OCI-LY1 (cell line): ENCODE results near the gene ADAMTS20.

Source experiments
- H2AFZ ChIP-seq: fragments of 200-600 bp; sonication (generic), shearing (Covaris generic); 2 replicates; pipeline ENCODE4 v1.6.0; 2014; ENCODE audit warnings: antibody characterized with exemption, mild to moderate bottlenecking, low read length
- H3F3A ChIP-seq: fragments of 200-600 bp; sonication (generic), shearing (Covaris generic); 2 replicates; pipeline ENCODE4 v1.6.0; 2014; ENCODE audit warnings: mild to moderate bottlenecking, antibody characterized with exemption, low read length, moderate library complexity; ENCODE audit not compliant: insufficient read depth
- H3K27ac ChIP-seq: fragments of 200-600 bp; sonication (generic); 2 replicates; pipeline ENCODE4 v1.5.1; 2014; ENCODE audit warnings: low read length, mixed run types, mild to moderate bottlenecking, low read depth; ENCODE audit not compliant: poor library complexity, severe bottlenecking
- H3K27me3 ChIP-seq: fragments of 200-600 bp; sonication (generic); 2 replicates; pipeline ENCODE4 v1.6.0; 2014; ENCODE audit warnings: antibody characterized with exemption, mild to moderate bottlenecking, low read length, moderate library complexity; ENCODE audit not compliant: insufficient read depth
- H3K36me3 ChIP-seq: fragments of 200-600 bp; sonication (generic); 2 replicates; pipeline ENCODE4 v1.6.1; 2014; ENCODE audit warnings: mild to moderate bottlenecking, antibody characterized with exemption, low read length, moderate library complexity, mixed read lengths; ENCODE audit not compliant: insufficient read depth
- H3K4me1 ChIP-seq: fragments of 200-600 bp; sonication (generic); 2 replicates; pipeline ENCODE4 v1.5.1; 2014; ENCODE audit warnings: mild to moderate bottlenecking, low read length, moderate library complexity; ENCODE audit not compliant: insufficient read depth, severe bottlenecking
- H3K4me2 ChIP-seq: fragments of 200-600 bp; sonication (generic), shearing (Covaris generic); 2 replicates; pipeline ENCODE4 v1.6.1; 2014; ENCODE audit warnings: low read length
- H3K4me3 ChIP-seq: fragments of 200-600 bp; sonication (generic); 2 replicates; pipeline ENCODE4 v1.5.1; 2014; ENCODE audit warnings: low read length, low read depth, mild to moderate bottlenecking, mixed read lengths; ENCODE audit not compliant: poor library complexity, severe bottlenecking
- H3K79me2 ChIP-seq: fragments of 200-600 bp; shearing (Covaris generic); 2 replicates; pipeline ENCODE4 v1.6.1; 2016; ENCODE audit warnings: mixed run types, low read length, mixed read lengths; ENCODE audit not compliant: insufficient read depth
- H3K9ac ChIP-seq: fragments of 200-600 bp; sonication (generic), shearing (Covaris generic); 2 replicates; pipeline ENCODE4 v1.6.1; 2014; ENCODE audit warnings: mild to moderate bottlenecking, low read length, mixed read lengths
- H3K9me2 ChIP-seq: fragments of 200-600 bp; sonication (generic), shearing (Covaris generic); 2 replicates; pipeline ENCODE4 v1.6.1; 2014; ENCODE audit warnings: low read depth, mild to moderate bottlenecking, low read length, mixed read lengths
- H3K9me3 ChIP-seq: fragments of 200-600 bp; shearing (Covaris generic); 2 replicates; pipeline ENCODE4 v1.6.1; 2014; ENCODE audit warnings: low read length, mixed read lengths
- H4K20me1 ChIP-seq: fragments of 200-600 bp; sonication (generic), shearing (Covaris generic); 2 replicates; pipeline ENCODE4 v1.6.0; 2016; ENCODE audit warnings: mild to moderate bottlenecking, low read length; ENCODE audit not compliant: insufficient read depth
- CTCF ChIP-seq: fragments of 200-600 bp; sonication (generic), shearing (Covaris generic); IDR thresholded peaks from 2 replicates; pipeline ENCODE4 v1.5.1; 2017; ENCODE audit warnings: mild to moderate bottlenecking, antibody characterized with exemption, low read length, moderate library complexity, mixed read lengths
- EZH2 ChIP-seq: fragments of 200-600 bp; sonication (generic), shearing (Covaris generic); IDR thresholded peaks from 2 replicates; pipeline ENCODE4 v1.8.0; 2017; ENCODE audit warnings: borderline replicate concordance, mixed run types, mild to moderate bottlenecking, antibody characterized with exemption, low read length, moderate library complexity, mixed read lengths

Gene ADAMTS20

DNA sequence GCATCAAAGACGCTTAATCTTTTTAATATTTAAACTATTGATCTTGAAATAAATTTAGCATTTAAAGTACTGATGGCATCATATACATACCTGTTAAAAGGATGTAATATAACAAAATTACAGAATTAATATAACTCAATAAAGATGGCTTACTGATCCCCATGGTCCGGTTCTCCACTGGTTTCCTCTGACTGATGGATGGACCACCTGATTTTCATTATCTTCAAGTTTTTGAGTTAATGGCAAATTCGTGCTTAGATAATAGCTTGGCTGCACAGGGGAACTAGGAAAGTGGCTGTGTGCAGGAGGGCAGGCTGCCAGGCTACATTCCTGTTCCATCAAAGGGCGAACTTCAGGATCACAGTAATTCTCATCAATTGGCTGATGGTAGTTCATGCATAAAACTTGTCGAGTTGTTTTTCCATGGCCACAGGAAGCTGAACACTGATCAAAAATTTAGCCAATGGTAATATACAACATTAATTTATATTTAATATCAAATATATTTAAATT is 123.9 kb downstream of the ADAMTS20 start:
- Histone ChIP-seq H4K20me1 (no peaks in the 10 kb centered on the region), H3K79me2 (no peaks in the 10 kb centered on the region), H3K4me1 (no peaks in the 10 kb centered on the region), H3K4me2 (no peak overlapping the region), H3K4me3 (no peak overlapping the region), H3K9me2 (no peaks in the 10 kb centered on the region), H2AFZ (no peak overlapping the region), H3F3A (no peaks in the 10 kb centered on the region), H3K27ac (no peak overlapping the region), H3K9ac (no peak overlapping the region), H3K9me3 (no peaks in the 10 kb centered on the region), H3K36me3 (no peaks in the 10 kb centered on the region), H3K27me3 (no peaks in the 10 kb centered on the region)
- no peak for TF ChIP-seq CTCF
- no peak for TF ChIP-seq EZH2

DNA sequence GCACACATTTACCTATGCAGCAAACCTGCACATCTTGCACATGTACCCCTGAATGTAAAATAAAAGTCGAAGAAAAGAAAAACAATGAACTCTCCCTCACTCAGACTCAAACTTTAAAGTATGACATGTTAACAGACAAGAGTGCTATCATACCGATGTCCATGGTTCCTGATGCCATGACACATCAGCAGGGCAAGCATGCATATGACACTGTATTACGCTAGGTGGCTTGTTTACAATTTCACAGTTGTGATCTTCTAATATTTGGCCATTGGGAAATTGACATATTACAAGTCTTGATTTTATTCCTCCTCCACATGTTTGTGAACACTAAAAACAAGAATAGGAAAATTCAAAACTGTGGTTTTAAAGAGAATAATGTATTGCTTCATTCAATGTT is 126.6 kb downstream of the ADAMTS20 start:
- H3K79me2 ChIP-seq = no peaks in the 10 kb centered on the region
- H3K27me3 ChIP-seq = no peaks in the 10 kb centered on the region
- H3K27ac ChIP-seq = no peak overlapping the region
- no peaks in the 10 kb centered on the region for H3K4me1 ChIP-seq
- H3K4me3 ChIP-seq = no peak overlapping the region
- no peak overlapping the region for H2AFZ ChIP-seq
- no peak overlapping the region for H3K4me2 ChIP-seq
- no peaks in the 10 kb centered on the region for H3K9me2 ChIP-seq
- H3K9ac ChIP-seq = no peak overlapping the region
- no peaks in the 10 kb centered on the region for H3K36me3 ChIP-seq
- H3K9me3 ChIP-seq = no peaks in the 10 kb centered on the region
- H4K20me1 ChIP-seq = no peaks in the 10 kb centered on the region
- no peaks in the 10 kb centered on the region for H3F3A ChIP-seq
- TF ChIP-seq CTCF = no peak
- no peak for TF ChIP-seq EZH2

GRCh38 chr12:43416981-43417380 is 135.0 kb downstream of the ADAMTS20 start:
- no peaks in the 10 kb centered on the region for H3K4me1 ChIP-seq
- H3K9me3 ChIP-seq = no peaks in the 10 kb centered on the region
- H2AFZ ChIP-seq = no peak overlapping the region
- H3K27ac ChIP-seq = no peak overlapping the region
- no peaks in the 10 kb centered on the region for H3K79me2 ChIP-seq
- no peaks in the 10 kb centered on the region for H4K20me1 ChIP-seq
- no peaks in the 10 kb centered on the region for H3K9me2 ChIP-seq
- no peaks in the 10 kb centered on the region for H3K36me3 ChIP-seq
- no peaks in the 10 kb centered on the region for H3F3A ChIP-seq
- TF ChIP-seq CTCF (no peak), EZH2 (no peak)
- H3K9ac ChIP-seq = no peak overlapping the region
- H3K4me2 ChIP-seq = no peak overlapping the region
- H3K27me3 ChIP-seq = no peaks in the 10 kb centered on the region
- no peak overlapping the region for H3K4me3 ChIP-seq
